CD4-positive, CD25-positive, alpha-beta regulatory T cell (primary cell): ENCODE results near the gene CCDC157. TPM values are rescaled to one million over a fixed set of nuclear protein-coding genes. Genes with fewer than 3 reads are reported as not detected.
"Not testable (repeated sequence)": the region's sequence is repeated elsewhere in the genome, so short reads cannot be mapped to it uniquely, and the experiment has no call there.

Experiments
- ATAC-seq, 2 donors: fragments of 150-1000 bp; cut with Tn5 transposase; one replicate each; pipeline ENCODE4 v1.10.0; 2021; ENCODE audit warnings: low read depth in 2 of 2, moderate number of reproducible peaks in 2 of 2, moderate library complexity in 1 of 2
- DNase-seq, 3 donors: peaks; one replicate each; pipeline versions ENCODE4 v3.0.0 to v3.0.0-alpha.2; 2012 to 2022; ENCODE audit warnings: mixed read lengths in 1 of 3
- H3K27ac ChIP-seq: one replicate; pipeline ENCODE4 v1.7.0; 2013; ENCODE audit warnings: mild to moderate bottlenecking, low read length; ENCODE audit not compliant: insufficient read depth, poor library complexity, severe bottlenecking
- H3K27me3 ChIP-seq: one replicate; pipeline ENCODE4 v1.7.0; 2013; ENCODE audit warnings: low read length; ENCODE audit not compliant: control insufficient read depth, insufficient read depth
- H3K36me3 ChIP-seq: one replicate; pipeline ENCODE4 v1.7.0; 2013; ENCODE audit warnings: mild to moderate bottlenecking, low read length, moderate library complexity; ENCODE audit not compliant: control insufficient read depth, insufficient read depth
- H3K4me1 ChIP-seq: 2 replicates; pipeline ENCODE4 v1.7.0; 2013; ENCODE audit warnings: mild to moderate bottlenecking, low read length; ENCODE audit not compliant: insufficient read depth, control insufficient read depth, poor library complexity, severe bottlenecking
- H3K4me3 ChIP-seq: one replicate; pipeline ENCODE4 v1.7.0; 2013; ENCODE audit warnings: low read depth, mild to moderate bottlenecking, low read length, moderate library complexity
- H3K9me3 ChIP-seq, 2 experiments: 1 replicate in 1 of 2; 2 replicates in 1 of 2; pipeline ENCODE4 v1.7.0; 2013; ENCODE audit warnings: low read length in 2 of 2, mild to moderate bottlenecking in 1 of 2, moderate library complexity in 1 of 2; ENCODE audit not compliant: control insufficient read depth in 2 of 2
- H3K27ac Mint-ChIP-seq, 3 donors: one replicate each; pipeline ENCODE4 v1.8.0; 2020 to 2022; ENCODE audit warnings: mild to moderate bottlenecking in 3 of 3, mixed read lengths in 3 of 3, moderate library complexity in 2 of 3
- H3K27me3 Mint-ChIP-seq: one replicate; pipeline ENCODE4 v1.8.0; 2022; ENCODE audit warnings: mild to moderate bottlenecking, mixed read lengths
- H3K36me3 Mint-ChIP-seq: one replicate; pipeline ENCODE4 v1.8.0; 2020; ENCODE audit warnings: mixed read lengths
- H3K4me1 Mint-ChIP-seq, 4 donors: one replicate each; pipeline ENCODE4 v1.8.0; 2020 to 2022; ENCODE audit warnings: mixed read lengths in 4 of 4, mild to moderate bottlenecking in 1 of 4
- H3K4me3 Mint-ChIP-seq, 4 donors: one replicate each; pipeline ENCODE4 v1.8.0; 2020 to 2022; ENCODE audit warnings: mild to moderate bottlenecking in 4 of 4, mixed read lengths in 4 of 4, moderate library complexity in 3 of 4
- H3K9me3 Mint-ChIP-seq, 7 donors: one replicate each; pipeline ENCODE4 v1.8.0; 2020 to 2022; ENCODE audit warnings: mixed read lengths in 7 of 7, mild to moderate bottlenecking in 3 of 7, moderate library complexity in 2 of 7
- polyA plus RNA-seq, 4 donors: library from polyadenylated mRNA; unstranded; fragments of 300-500 nt; fragmentation: Illumina TruSeq; gene quantifications; one replicate each; pipeline ENCODE4 v1.2.3, GENCODE V29; 2021
- total RNA-seq: library from RNA; stranded (reverse); gene quantifications from one replicate; pipeline ENCODE4 v1.2.3, GENCODE V29; 2022

The CCDC157 gene
- total and polyA plus RNA-seq, 5 donors from 2014 or later: 1.3 to 7.1 (median 2.0) TPM

- Histone ChIP-seq H3K27ac (no peak within 1 kb of the TSS), H3K36me3 (no peaks in the 10 kb centered on the region), H3K9me3 (no peaks in the 10 kb centered on the region), H3K4me1 (peaks cover 27% of the 10 kb centered on the region), H3K4me3 (peak within 1 kb of the TSS; percentile 54), H3K27me3 (peaks cover 5% of the 10 kb centered on the region)
- DNase-seq: peak; percentile 28 to 49 (median 38)
- peaks cover 0 to 32% (median 20%) of the 10 kb centered on the region in 4 donors for H3K4me1 Mint-ChIP-seq
- peak within 1 kb of the TSS; percentile 80 to 94 (median 84) for H3K4me3 Mint-ChIP-seq
- ATAC-seq: peak; percentile 35 to 60
- H3K9me3 Mint-ChIP-seq: peaks cover 0 to 1% (median 0%) of the 10 kb centered on the region in 7 donors
- H3K27ac Mint-ChIP-seq: peak within 1 kb of the TSS; percentile 38 to 76 (median 66)
- H3K36me3 Mint-ChIP-seq: no peaks in the 10 kb centered on the region
- peaks cover 24% of the 10 kb centered on the region for H3K27me3 Mint-ChIP-seq
Measured at GRCh38 chr22:30396871-30397655, 40.3 kb downstream of the CCDC157 start, which contains the start of gene SEC14L2. TSS of gene SEC14L2 (plus strand) at chr22:30397018. CDS start at chr22:30397117, 99 bp downstream.

- Mint-ChIP-seq H3K4me3 (peak overlapping the region; percentile 78 to 91 (median 81)), H3K9me3 (peaks cover 0 to 1% (median 0%) of the 10 kb centered on the region in 7 donors), H3K36me3 (no peaks in the 10 kb centered on the region), H3K27me3 (peaks cover 24% of the 10 kb centered on the region), H3K27ac (peak overlapping the region; percentile 60 to 75 (median 66)), H3K4me1 (peaks cover 0 to 32% (median 20%) of the 10 kb centered on the region in 4 donors)
- Histone ChIP-seq H3K4me3 (no peak overlapping the region), H3K27ac (no peak overlapping the region), H3K4me1 (peaks cover 27% of the 10 kb centered on the region), H3K36me3 (no peaks in the 10 kb centered on the region), H3K9me3 (no peaks in the 10 kb centered on the region), H3K27me3 (peaks cover 5% of the 10 kb centered on the region)
- DNase-seq (no peak), ATAC-seq (no peak)
Measured at GRCh38 chr22:30397656-30398635, 41.1 kb downstream of the CCDC157 start.

- Mint-ChIP-seq H3K9me3 (no peaks in the 10 kb centered on the region), H3K4me1 (peaks cover 0 to 32% (median 17%) of the 10 kb centered on the region in 4 donors), H3K4me3 (peak overlapping the region; percentile 40 to 82 (median 72)), H3K36me3 (no peaks in the 10 kb centered on the region), H3K27me3 (peaks cover 20% of the 10 kb centered on the region), H3K27ac (peak overlapping the region in 2 of 3 donors; percentile 60 to 66)
- H3K4me3 ChIP-seq: no peak overlapping the region
- peaks cover 27% of the 10 kb centered on the region for H3K4me1 ChIP-seq
- no peak for ATAC-seq
- no peak for DNase-seq
- H3K36me3 ChIP-seq: no peaks in the 10 kb centered on the region
- H3K27ac ChIP-seq: no peak overlapping the region
- H3K27me3 ChIP-seq: peaks cover 5% of the 10 kb centered on the region
- H3K9me3 ChIP-seq: no peaks in the 10 kb centered on the region
Measured at GRCh38 chr22:30398685-30399680, 42.2 kb downstream of the CCDC157 start.

- H3K36me3 Mint-ChIP-seq: no peaks in the 10 kb centered on the region
- peaks cover 5% of the 10 kb centered on the region for H3K27me3 ChIP-seq
- H3K9me3 Mint-ChIP-seq: no peaks in the 10 kb centered on the region
- H3K4me1 Mint-ChIP-seq: peaks cover 0 to 32% (median 17%) of the 10 kb centered on the region in 4 donors
- H3K36me3 ChIP-seq: no peaks in the 10 kb centered on the region
- peak overlapping the region in 2 of 4 donors; percentile 22 to 63 for H3K4me3 Mint-ChIP-seq
- no peak overlapping the region for H3K27ac ChIP-seq
- DNase-seq: no peak
- no peaks in the 10 kb centered on the region for H3K9me3 ChIP-seq
- peaks cover 19% of the 10 kb centered on the region for H3K27me3 Mint-ChIP-seq
- peak overlapping the region in 1 of 3 donors; percentile 20 for H3K27ac Mint-ChIP-seq
- peaks cover 27% of the 10 kb centered on the region for H3K4me1 ChIP-seq
- no peak for ATAC-seq
- no peak overlapping the region for H3K4me3 ChIP-seq
Measured at GRCh38 chr22:30399718-30400117, 42.9 kb downstream of the CCDC157 start.

- H3K27ac Mint-ChIP-seq: no peak overlapping the region
- H3K36me3 Mint-ChIP-seq: peaks cover 2% of the 10 kb centered on the region
- DNase-seq: no peak
Measured at GRCh38 chr22:30400159-30400558, 43.4 kb downstream of the CCDC157 start.

GRCh38 chr22:30401024-30401423, 44.2 kb downstream of the CCDC157 start:
- H3K4me3 Mint-ChIP-seq: not testable (repeated sequence)

More at GRCh38 chr22:30400159-30400558, 43.4 kb downstream of the CCDC157 start:
- H3K4me1 ChIP-seq: peaks cover 27% of the 10 kb centered on the region
- no peaks in the 10 kb centered on the region for H3K9me3 Mint-ChIP-seq
- peaks cover 19% of the 10 kb centered on the region for H3K27me3 Mint-ChIP-seq
- peak overlapping the region in 1 of 4 donors; percentile 22 for H3K4me3 Mint-ChIP-seq
- peaks cover 5% of the 10 kb centered on the region for H3K27me3 ChIP-seq
- H3K4me3 ChIP-seq: no peak overlapping the region
- H3K27ac ChIP-seq: no peak overlapping the region
- H3K9me3 ChIP-seq: no peaks in the 10 kb centered on the region
- no peak for ATAC-seq
- no peaks in the 10 kb centered on the region for H3K36me3 ChIP-seq
- H3K4me1 Mint-ChIP-seq: peaks cover 0 to 32% (median 17%) of the 10 kb centered on the region in 4 donors

More at GRCh38 chr22:30401024-30401423, 44.2 kb downstream of the CCDC157 start:
- not testable (repeated sequence) for DNase-seq, ATAC-seq, H3K27me3 ChIP-seq, H3K36me3 ChIP-seq, H3K4me3 ChIP-seq, H3K9me3 ChIP-seq, H3K27ac ChIP-seq, H3K27ac Mint-ChIP-seq, H3K9me3 Mint-ChIP-seq, H3K36me3 Mint-ChIP-seq
- Mint-ChIP-seq H3K4me1 (peaks cover 0 to 27% (median 17%) of the 10 kb centered on the region in 4 donors), H3K27me3 (peaks cover 12% of the 10 kb centered on the region)
- H3K4me1 ChIP-seq: peaks cover 27% of the 10 kb centered on the region
